ENCODE measurements around the gene HTR6. TPM values are rescaled to one million over a fixed set of nuclear protein-coding genes. Genes with fewer than 3 reads are reported as not detected.

HTR6 gene
- total RNA-seq, 1 experiment from 2014 or later: 0.37 TPM

- no CpG with 5 or more reads among the region's 7 CpGs for WGBS (ENCODE audit: extremely low coverage, insufficient read length, low lambda C conversion rate)
- no peak overlapping the region for H3K14ac ChIP-seq (ENCODE audit: insufficient read depth, low read length)
- Mint-ChIP-seq H3K9me3 (peaks cover 0 to 3% of the 10 kb centered on the region in 2 experiments; a peak in 1 of 5 replicates), H3K4me1 (peaks cover 19 to 32% of the 10 kb centered on the region in 2 experiments), H3K27me3 (ENCODE audit: low read depth) (peaks cover 60% of the 10 kb centered on the region), H3K36me3 (ENCODE audit: insufficient read depth in 1 of 3, low read depth in 3 of 3) (no peaks in the 10 kb centered on the region; a peak in 2 of 7 replicates), H3K4me3 (peak overlapping the region; percentile 59 to 86), H3K27ac (no peak overlapping the region)
- no peak overlapping the region for H3K4me2 ChIP-seq (ENCODE audit: insufficient read depth, insufficient read length, low read length)
- H2BK5ac ChIP-seq (ENCODE audit: insufficient read length, low read length): no peak overlapping the region
- no peaks in the 10 kb centered on the region for H3K9me3 ChIP-seq (ENCODE audit: control insufficient read depth, low read depth, low read length)
- no peaks in the 10 kb centered on the region for H4K20me1 ChIP-seq (ENCODE audit: control insufficient read depth, insufficient read depth, insufficient read length)
- H3K23me2 ChIP-seq (ENCODE audit: insufficient read length, low read depth, low read length, poor library complexity, severe bottlenecking): peaks cover 19% of the 10 kb centered on the region
- TF ChIP-seq CTCF (conservative IDR thresholded peaks at IDR 0.05): no peak
- no peak overlapping the region for H3K23ac ChIP-seq (ENCODE audit: insufficient read length, low read depth, low read length)
- H4K8ac ChIP-seq (replicated peaks; ENCODE audit: insufficient read length, low read depth, low read length): no peak overlapping the region
- H3K4ac ChIP-seq (ENCODE audit: low read depth, low read length): no peak overlapping the region
- H2BK20ac ChIP-seq (ENCODE audit: low read depth, low read length, poor library complexity, severe bottlenecking): no peak overlapping the region
- H3T11ph ChIP-seq (ENCODE audit: low read length): no peak overlapping the region
- H2BK12ac ChIP-seq (ENCODE audit: insufficient read length, low read depth, low read length): no peak overlapping the region
- H2BK15ac ChIP-seq (ENCODE audit: low read depth, low read length): no peak overlapping the region
- no peak overlapping the region for H3K27ac ChIP-seq (ENCODE audit: insufficient read length, low read depth, low read length)
- DNase-seq: no peak
- no peaks in the 10 kb centered on the region for H3K79me2 ChIP-seq (ENCODE audit: insufficient read depth, low read length)
- H4K5ac ChIP-seq (ENCODE audit: insufficient read length, low read depth, low read length): no peak overlapping the region
- H4K91ac ChIP-seq (ENCODE audit: insufficient read length, low read depth, low read length): no peak overlapping the region
- H2AK5ac ChIP-seq (ENCODE audit: insufficient read length, low read length): no peak overlapping the region
- no peak overlapping the region for H3K18ac ChIP-seq (ENCODE audit: insufficient read length, low read depth, low read length)
- H3K4me1 ChIP-seq (ENCODE audit: insufficient read depth, low read length): no peaks in the 10 kb centered on the region; the same call in 1 of the 2 replicates
- H3K27me3 ChIP-seq (ENCODE audit: insufficient read depth, low read length): peaks cover 17% of the 10 kb centered on the region; the same call in 1 of the 2 replicates
- no peak overlapping the region for H3K9ac ChIP-seq (ENCODE audit: extremely low read depth, insufficient read length, low read length)
- H3K79me1 ChIP-seq (ENCODE audit: insufficient read depth, low read depth, low read length, poor library complexity, severe bottlenecking): no peaks in the 10 kb centered on the region
- H2AFZ ChIP-seq (ENCODE audit: low read length): no peak overlapping the region
- no peak overlapping the region for H2BK120ac ChIP-seq (ENCODE audit: low read depth, low read length, poor library complexity, severe bottlenecking)
- no peak overlapping the region for H3K56ac ChIP-seq (ENCODE audit: insufficient read length, low read depth, low read length)
Observed at GRCh38 chr1:19643121-19643520, 21.6 kb upstream of the HTR6 start.
